C4-2B (cell line): ENCODE results near the gene UNC45A.

Experiments
- H3K27ac ChIP-seq: fragments of 450-650 bp; 2 replicates; pipeline ENCODE4 v1.5.1; 2017
- ZFX ChIP-seq: fragments of 450-650 bp; IDR thresholded peaks from 2 replicates; pipeline ENCODE4 v1.6.1; 2017
- TF ChIP-seq, protein P1 (sequence below): fragments of 450-650 bp; conservative IDR thresholded peaks from 2 replicates; pipeline ENCODE4 v1.5.1; 2017; ENCODE audit warnings: mild to moderate bottlenecking

Gene UNC45A

DNA sequence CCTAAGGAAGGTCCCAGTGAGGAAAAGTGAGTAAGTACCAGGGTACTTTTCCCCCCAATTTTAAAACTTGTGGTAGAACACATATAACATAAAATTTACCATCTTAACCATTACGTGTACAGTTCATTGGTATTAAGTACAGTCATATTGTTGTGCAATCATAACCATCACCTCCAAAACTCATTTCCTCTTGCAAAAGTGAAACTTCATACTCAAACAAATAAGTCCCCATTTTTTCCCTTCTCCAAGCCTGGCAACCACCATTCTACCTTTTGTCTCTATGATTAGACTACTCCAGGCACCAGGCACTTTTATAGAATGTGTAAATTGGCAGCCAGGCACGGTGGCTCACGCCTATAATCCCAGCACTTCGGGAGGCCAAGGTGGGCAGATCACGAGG is 47.0 kb downstream of the UNC45A start:
- TF ChIP-seq ZFX = no peak
- TF ChIP-seq, protein P1, sequence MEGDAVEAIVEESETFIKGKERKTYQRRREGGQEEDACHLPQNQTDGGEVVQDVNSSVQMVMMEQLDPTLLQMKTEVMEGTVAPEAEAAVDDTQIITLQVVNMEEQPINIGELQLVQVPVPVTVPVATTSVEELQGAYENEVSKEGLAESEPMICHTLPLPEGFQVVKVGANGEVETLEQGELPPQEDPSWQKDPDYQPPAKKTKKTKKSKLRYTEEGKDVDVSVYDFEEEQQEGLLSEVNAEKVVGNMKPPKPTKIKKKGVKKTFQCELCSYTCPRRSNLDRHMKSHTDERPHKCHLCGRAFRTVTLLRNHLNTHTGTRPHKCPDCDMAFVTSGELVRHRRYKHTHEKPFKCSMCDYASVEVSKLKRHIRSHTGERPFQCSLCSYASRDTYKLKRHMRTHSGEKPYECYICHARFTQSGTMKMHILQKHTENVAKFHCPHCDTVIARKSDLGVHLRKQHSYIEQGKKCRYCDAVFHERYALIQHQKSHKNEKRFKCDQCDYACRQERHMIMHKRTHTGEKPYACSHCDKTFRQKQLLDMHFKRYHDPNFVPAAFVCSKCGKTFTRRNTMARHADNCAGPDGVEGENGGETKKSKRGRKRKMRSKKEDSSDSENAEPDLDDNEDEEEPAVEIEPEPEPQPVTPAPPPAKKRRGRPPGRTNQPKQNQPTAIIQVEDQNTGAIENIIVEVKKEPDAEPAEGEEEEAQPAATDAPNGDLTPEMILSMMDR = no peak
- no peak overlapping the region for H3K27ac ChIP-seq

DNA sequence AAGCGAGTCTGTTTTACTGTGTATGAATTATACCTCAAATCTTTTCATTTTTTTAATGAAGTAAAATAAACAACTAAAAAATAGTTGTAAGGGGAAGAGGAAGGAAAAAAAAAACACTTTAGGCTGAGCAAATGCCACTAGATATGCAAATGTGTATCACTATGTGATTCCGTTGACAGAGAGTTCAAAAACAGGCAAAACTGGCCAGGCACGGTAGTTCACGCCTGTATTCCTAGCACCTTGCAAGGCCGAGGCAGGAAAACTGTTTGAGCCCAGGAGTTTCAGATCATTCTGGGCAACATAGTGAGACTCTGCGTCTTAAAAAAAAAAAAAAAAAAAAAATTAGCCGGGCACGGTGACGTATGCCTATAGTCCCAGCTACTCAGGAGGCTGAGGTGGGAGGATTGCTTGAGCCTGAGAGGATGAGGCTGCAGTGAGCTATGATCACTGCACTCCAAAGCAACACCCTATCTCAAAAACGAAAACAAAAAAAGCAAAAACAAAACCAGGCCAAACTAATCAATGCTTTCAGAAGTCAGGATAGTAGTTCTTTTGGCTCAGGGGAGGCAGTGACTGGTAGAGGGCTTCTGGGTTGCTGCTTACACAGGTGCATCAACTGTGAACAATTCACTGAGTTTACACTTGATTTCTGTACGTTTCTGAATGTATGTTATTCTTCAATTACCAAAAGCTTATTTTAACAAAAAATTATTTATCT is 51.9 kb downstream of the UNC45A start:
- no peak for TF ChIP-seq ZFX
- TF ChIP-seq, protein P1 = no peak
- H3K27ac ChIP-seq = peak overlapping the region; percentile 20; the same call in 1 of the 2 replicates

DNA sequence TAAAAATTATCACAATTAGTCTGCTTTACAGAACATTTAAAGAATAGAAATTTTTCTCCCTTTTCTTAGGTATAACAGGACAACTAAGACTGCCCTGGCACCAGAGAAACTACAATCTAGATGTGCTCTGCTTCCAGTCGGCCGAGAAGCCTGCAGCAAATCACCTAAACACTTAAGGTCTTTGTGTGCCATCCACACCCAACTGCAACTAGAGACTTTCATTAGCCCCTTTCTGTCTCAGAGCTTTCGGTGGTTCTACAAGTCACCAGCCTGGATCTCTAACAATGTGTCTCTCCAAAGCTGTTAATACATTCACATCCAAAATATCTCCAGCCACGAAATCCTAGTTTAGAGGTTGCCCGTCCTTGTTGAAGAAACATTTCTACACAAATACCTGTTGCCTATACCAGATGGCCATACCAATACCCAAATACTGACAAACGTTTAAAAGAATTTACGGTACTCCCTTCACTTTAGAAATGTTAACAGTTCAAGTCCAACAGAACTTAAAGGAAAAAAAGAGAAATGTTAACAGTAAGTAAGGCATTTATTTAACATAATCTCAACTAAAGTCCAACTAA is 52.6 kb downstream of the UNC45A start:
- no peak overlapping the region for H3K27ac ChIP-seq
- TF ChIP-seq, protein P1 = no peak
- TF ChIP-seq ZFX = no peak

DNA sequence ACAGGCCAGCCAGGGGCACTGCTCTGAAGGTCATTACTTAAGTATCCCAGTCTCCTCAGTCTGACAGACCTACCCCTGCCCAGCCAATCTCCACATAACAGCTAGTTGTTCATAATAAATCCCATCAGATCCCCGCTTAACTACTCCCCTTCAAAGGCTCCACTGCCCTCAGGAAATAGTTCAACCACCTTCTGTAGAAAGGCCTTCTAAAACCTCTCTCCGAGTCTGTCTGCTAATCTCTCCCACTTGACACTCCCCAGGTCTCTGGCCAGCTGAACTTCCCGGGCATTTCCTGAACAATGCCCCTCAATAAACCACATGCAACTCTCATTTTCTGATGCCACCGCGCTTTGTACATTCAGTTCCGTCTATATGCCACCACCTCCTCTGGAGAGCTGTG is 53.2 kb downstream of the UNC45A start:
- no peak overlapping the region for H3K27ac ChIP-seq
- TF ChIP-seq ZFX = no peak
- TF ChIP-seq, protein P1 = no peak

DNA sequence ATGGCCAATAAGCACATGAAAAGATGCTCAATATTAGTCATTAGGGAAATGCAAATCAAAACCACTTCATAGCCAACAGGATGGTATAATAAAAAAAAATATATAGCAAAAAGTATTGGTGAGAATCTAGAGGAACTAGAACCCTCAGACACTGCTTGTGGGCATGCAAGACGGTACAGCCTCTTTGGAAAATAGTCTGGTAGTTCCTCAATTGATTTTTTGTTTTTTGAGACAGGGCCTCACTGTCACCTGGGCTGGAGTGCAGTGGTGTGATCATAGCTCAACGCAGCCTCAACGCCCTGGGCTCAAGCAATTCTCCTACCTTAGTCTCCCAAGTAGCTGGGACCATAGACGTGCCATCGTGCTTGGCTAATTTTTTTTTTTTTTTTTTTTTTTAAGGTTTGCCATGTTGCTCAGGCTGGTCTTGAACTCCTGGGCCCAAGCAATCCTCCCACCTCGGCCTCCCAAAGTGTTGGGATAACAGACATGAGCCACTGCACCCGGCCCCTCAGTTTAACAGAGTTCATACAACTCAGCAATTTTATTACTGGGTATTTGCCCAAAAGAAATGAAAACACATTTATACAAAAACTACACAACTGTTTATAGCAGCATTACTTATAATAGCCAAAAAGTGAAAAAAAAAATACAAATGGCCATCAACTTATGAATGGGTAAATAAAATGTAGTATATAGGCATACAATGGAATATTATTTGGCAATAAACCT is 54.1 kb downstream of the UNC45A start:
- no peak for TF ChIP-seq ZFX
- TF ChIP-seq, protein P1 = no peak
- H3K27ac ChIP-seq = no peak overlapping the region

DNA sequence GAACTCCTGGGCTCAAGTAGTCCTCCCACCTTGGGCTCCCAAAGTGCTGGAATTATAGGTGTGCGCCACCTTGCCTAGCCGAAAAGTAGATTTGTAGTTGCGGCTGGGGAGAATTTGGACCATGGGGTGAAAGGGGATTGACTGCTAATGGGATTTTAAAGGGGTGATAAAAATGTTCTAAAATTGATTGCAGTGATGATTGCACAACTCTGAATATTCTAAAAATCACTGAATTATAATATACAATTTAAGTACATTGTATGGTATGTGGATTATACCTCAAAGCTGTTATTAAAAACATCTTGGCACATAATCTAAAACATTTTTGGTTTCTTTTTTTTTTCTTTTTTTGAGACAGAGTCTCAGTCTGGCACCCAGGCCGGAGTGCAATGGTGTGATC is 55.4 kb downstream of the UNC45A start:
- H3K27ac ChIP-seq = no peak overlapping the region
- no peak for TF ChIP-seq ZFX
- TF ChIP-seq, protein P1 = no peak

DNA sequence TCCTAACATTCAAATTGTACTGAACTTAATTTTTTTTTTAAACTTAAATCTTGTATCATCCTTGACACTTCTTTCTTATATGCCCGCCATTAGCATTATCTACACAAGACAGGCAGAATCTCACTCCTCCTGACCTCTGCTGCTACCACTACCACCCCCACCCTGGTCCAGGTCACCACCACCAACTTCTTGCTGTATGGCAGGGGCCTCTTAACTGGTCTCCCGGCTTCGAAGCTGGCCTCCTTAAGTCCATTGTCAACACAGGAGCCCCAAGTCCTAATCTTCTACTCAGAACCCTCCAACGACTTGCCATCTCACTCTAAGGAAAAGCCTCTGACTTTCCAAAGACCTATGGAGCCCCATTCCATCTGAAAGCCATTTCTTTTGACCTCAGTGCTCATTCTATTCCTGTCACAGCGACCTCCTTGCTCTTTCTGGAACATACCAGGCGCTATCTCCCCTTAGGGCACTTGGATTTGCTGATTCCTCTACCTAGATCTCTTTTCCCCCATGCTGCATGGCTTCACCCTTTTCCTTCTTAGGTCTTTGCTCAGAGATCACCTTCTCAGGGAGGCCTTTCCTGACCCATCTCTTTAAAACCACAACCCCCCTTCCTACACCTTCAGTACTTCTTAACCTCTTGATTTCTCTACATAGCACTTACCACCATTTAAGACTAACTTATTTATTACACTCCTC is 56.7 kb downstream of the UNC45A start:
- TF ChIP-seq, protein P1 = no peak
- no peak for TF ChIP-seq ZFX
- H3K27ac ChIP-seq = no peak overlapping the region
